SU-DHL-6 (cell line): ENCODE results near the gene TREML1.

Source experiments
- CTCF ChIP-seq: fragments of 200-600 bp; sonication (generic); IDR thresholded peaks from one replicate; pipeline ENCODE4 v1.5.1; 2017; ENCODE audit warnings: antibody characterized with exemption, mild to moderate bottlenecking, low read length, moderate library complexity; ENCODE audit not compliant: insufficient read depth, poor library complexity, severe bottlenecking
- EZH2phosphoT487 ChIP-seq: fragments of 200-600 bp; sonication (generic), shearing (Covaris generic); conservative IDR thresholded peaks from 2 replicates; pipeline ENCODE4 v1.6.1; 2018; ENCODE audit warnings: mild to moderate bottlenecking, antibody characterized with exemption, low read length, moderate library complexity, mixed read lengths

DNA sequence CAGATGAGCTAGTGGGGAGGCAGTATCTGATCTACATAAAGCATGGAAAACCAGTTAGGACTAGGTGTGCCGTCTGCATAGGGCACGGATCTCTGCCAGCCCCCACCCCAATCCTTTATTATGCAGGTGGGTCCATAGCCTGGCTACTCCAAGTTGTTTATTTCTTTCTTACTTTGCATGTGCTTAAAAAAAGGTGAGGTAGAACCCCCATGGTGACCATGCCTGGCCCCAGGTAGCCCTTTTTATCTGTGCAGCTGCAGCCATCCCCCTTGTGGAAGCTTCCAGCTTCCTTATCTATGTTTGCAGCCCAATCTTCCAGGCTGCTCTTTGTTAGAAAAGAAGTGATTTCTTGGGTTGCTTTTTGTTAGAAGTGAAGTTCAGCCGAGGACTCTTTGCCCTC, 17.8 kb upstream of the TREML1 start:
- TF ChIP-seq CTCF (no peak), EZH2phosphoT487 (no peak)
